Measurements from ENCODE around the gene ARNT2.

GRCh38 chr15:80367661-80368060, 36.5 kb upstream of the ARNT2 start:
- TF ChIP-seq GATA2 (IDR thresholded peaks at IDR 0.05; ENCODE audit: low read depth, low read length) (no peak), GATA3 (IDR thresholded peaks at IDR 0.05; ENCODE audit: low read depth, low read length) (no peak)
